ENCODE measurements around the gene EPHA6.

DNA sequence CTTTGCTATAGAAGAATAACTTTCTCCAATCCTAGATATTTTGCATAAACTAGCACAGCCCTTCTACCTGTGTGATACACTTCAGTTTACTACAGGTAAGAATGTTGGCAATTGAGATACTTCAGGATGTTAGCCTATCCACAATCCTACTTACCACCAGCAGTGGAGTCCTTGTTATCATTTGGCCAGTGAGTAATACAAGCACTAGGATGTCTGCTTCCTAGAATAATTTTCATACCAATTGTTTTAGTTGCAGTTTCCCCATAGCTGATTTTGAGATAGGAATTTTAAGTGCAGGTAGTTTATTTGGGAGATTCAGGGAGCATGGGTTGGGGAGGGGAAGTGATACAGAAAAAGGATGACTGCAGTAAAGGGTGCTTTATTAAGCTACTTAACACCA is 147.2 kb downstream of the EPHA6 start:
- TF ChIP-seq POLR2AphosphoS5 (IDR thresholded peaks at IDR 0.05; ENCODE audit: borderline replicate concordance, low read depth, low read length) (no peak), EZH2 (IDR thresholded peaks at IDR 0.05) (no peak), FOXP2 (optimal IDR thresholded peaks at IDR 0.05; ENCODE audit: control extremely low read depth, extremely low read length, insufficient read depth) (no peak)

Data from SK-N-MC (cell line).